Lower leg skin (tissue), 3 donors: Measurements from ENCODE around the gene ZNF292.

Experiments used
- POLR2A ChIP-seq, 2 donors: fragments of 450-650 bp; IDR thresholded peaks; one replicate each; pipeline ENCODE4 v1.6.1; 2016 to 2017; ENCODE audit warnings: antibody characterized with exemption in 2 of 2, mild to moderate bottlenecking in 1 of 2, moderate library complexity in 1 of 2
- TF ChIP-seq, protein P1 (sequence below), 3 donors: fragments of 450-650 bp; IDR thresholded peaks; one replicate each; pipeline ENCODE4 v1.5.1; 2016; ENCODE audit warnings: antibody characterized with exemption in 3 of 3, mild to moderate bottlenecking in 3 of 3, moderate library complexity in 2 of 3

DNA sequence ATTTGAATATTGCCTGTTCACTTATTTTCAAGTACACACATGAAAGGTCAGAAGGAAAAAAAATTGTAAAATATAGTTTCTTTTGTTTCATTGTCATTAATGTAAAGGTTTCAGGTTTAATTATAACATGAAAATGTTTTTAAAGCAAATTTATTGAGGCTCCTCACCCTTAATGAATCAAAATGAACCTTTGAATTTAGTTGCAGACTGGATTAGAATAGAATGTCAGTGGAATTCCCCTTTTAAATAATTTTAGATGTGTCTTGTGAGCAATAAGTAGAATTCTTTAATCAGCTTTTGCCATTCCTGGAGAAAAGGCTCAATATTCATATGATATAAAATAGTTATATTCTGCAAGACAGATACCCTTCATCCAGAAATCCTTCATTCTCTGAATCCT, 96.4 kb downstream of the ZNF292 start:
- TF ChIP-seq, protein P1, sequence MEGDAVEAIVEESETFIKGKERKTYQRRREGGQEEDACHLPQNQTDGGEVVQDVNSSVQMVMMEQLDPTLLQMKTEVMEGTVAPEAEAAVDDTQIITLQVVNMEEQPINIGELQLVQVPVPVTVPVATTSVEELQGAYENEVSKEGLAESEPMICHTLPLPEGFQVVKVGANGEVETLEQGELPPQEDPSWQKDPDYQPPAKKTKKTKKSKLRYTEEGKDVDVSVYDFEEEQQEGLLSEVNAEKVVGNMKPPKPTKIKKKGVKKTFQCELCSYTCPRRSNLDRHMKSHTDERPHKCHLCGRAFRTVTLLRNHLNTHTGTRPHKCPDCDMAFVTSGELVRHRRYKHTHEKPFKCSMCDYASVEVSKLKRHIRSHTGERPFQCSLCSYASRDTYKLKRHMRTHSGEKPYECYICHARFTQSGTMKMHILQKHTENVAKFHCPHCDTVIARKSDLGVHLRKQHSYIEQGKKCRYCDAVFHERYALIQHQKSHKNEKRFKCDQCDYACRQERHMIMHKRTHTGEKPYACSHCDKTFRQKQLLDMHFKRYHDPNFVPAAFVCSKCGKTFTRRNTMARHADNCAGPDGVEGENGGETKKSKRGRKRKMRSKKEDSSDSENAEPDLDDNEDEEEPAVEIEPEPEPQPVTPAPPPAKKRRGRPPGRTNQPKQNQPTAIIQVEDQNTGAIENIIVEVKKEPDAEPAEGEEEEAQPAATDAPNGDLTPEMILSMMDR (IDR thresholded peaks at IDR 0.05), result no peak
- TF ChIP-seq POLR2A (IDR thresholded peaks at IDR 0.05), result no peak
